ENCODE data around the gene NEU4.
A peak's percentile ranks its signal among the peaks of the same experiment; 100 is the strongest.
"Not testable (repeated sequence)": the region's sequence is repeated elsewhere in the genome, so short reads cannot be mapped to it uniquely, and the experiment has no call there.

Gene NEU4

GRCh38 chr2:241802421-241803318 is 6.3 kb upstream of the NEU4 start:
- H3K27ac Mint-ChIP-seq = peak overlapping the region; percentile 42
- H3K4me1 Mint-ChIP-seq = peaks cover 28% of the 10 kb centered on the region
- ATAC-seq = peak; percentile 39
- H3K27me3 Mint-ChIP-seq = peaks cover 9% of the 10 kb centered on the region
- no peak overlapping the region for H3K4me3 Mint-ChIP-seq
- H3K36me3 Mint-ChIP-seq = no peaks in the 10 kb centered on the region
- no peaks in the 10 kb centered on the region for H3K9me3 Mint-ChIP-seq

GRCh38 chr2:241803387-241804325 is 5.3 kb upstream of the NEU4 start:
- peak overlapping the region; percentile 75 for H3K4me3 Mint-ChIP-seq
- no peaks in the 10 kb centered on the region for H3K36me3 Mint-ChIP-seq
- peak; percentile 63 for ATAC-seq
- peaks cover 12% of the 10 kb centered on the region for H3K27me3 Mint-ChIP-seq
- peak overlapping the region; percentile 42 for H3K27ac Mint-ChIP-seq
- no peaks in the 10 kb centered on the region for H3K9me3 Mint-ChIP-seq
- peaks cover 28% of the 10 kb centered on the region for H3K4me1 Mint-ChIP-seq

GRCh38 chr2:241804326-241805229 is 4.4 kb upstream of the NEU4 start:
- Mint-ChIP-seq H3K27ac (no peak overlapping the region), H3K4me3 (peak overlapping the region; percentile 62), H3K27me3 (peaks cover 21% of the 10 kb centered on the region), H3K36me3 (no peaks in the 10 kb centered on the region), H3K4me1 (peaks cover 28% of the 10 kb centered on the region), H3K9me3 (no peaks in the 10 kb centered on the region)
- peak; percentile 49 for ATAC-seq

- H3K36me3 Mint-ChIP-seq, ATAC-seq, H3K4me3 Mint-ChIP-seq, H3K9me3 Mint-ChIP-seq, H3K27ac Mint-ChIP-seq: not testable (repeated sequence)
- H3K4me1 Mint-ChIP-seq = peaks cover 28% of the 10 kb centered on the region
- H3K27me3 Mint-ChIP-seq = peaks cover 31% of the 10 kb centered on the region
These were observed 2.8 kb upstream of the NEU4 start for GRCh38 chr2:241806217-241806616.

GRCh38 chr2:241808051-241808720 is 807 bp upstream of the NEU4 start:
- no peak for ATAC-seq
- Mint-ChIP-seq H3K4me3 (no peak overlapping the region), H3K36me3 (no peaks in the 10 kb centered on the region), H3K4me1 (peaks cover 14% of the 10 kb centered on the region), H3K9me3 (no peaks in the 10 kb centered on the region), H3K27ac (no peak overlapping the region), H3K27me3 (peaks cover 27% of the 10 kb centered on the region)

- Mint-ChIP-seq H3K4me3 (no peak overlapping the region), H3K36me3 (no peaks in the 10 kb centered on the region), H3K4me1 (peaks cover 4% of the 10 kb centered on the region), H3K9me3 (no peaks in the 10 kb centered on the region), H3K27me3 (peaks cover 22% of the 10 kb centered on the region), H3K27ac (no peak overlapping the region)
- ATAC-seq = peak; percentile 20
These were observed 652 bp downstream of the NEU4 start for GRCh38 chr2:241809383-241810306.

- Mint-ChIP-seq H3K9me3 (no peaks in the 10 kb centered on the region), H3K4me1 (peaks cover 7% of the 10 kb centered on the region), H3K36me3 (no peaks in the 10 kb centered on the region), H3K4me3 (no peak overlapping the region), H3K27ac (no peak overlapping the region), H3K27me3 (peaks cover 30% of the 10 kb centered on the region)
- peak; percentile 17 for ATAC-seq
These were observed 1.6 kb downstream of the NEU4 start for GRCh38 chr2:241810307-241811200.

- H3K27me3 Mint-ChIP-seq = peaks cover 34% of the 10 kb centered on the region
- peak; percentile 1 for ATAC-seq
- no peaks in the 10 kb centered on the region for H3K9me3 Mint-ChIP-seq
- H3K36me3 Mint-ChIP-seq = no peaks in the 10 kb centered on the region
- no peak overlapping the region for H3K4me3 Mint-ChIP-seq
- peaks cover 7% of the 10 kb centered on the region for H3K4me1 Mint-ChIP-seq
- no peak overlapping the region for H3K27ac Mint-ChIP-seq
These were observed 2.4 kb downstream of the NEU4 start for GRCh38 chr2:241811201-241811951.

- H3K4me3 Mint-ChIP-seq = no peak overlapping the region
- peaks cover 37% of the 10 kb centered on the region for H3K27me3 Mint-ChIP-seq
- no peak for ATAC-seq
- H3K27ac Mint-ChIP-seq = no peak overlapping the region
- no peaks in the 10 kb centered on the region for H3K9me3 Mint-ChIP-seq
- peaks cover 8% of the 10 kb centered on the region for H3K4me1 Mint-ChIP-seq
- H3K36me3 Mint-ChIP-seq = no peaks in the 10 kb centered on the region
These were observed 3.1 kb downstream of the NEU4 start for GRCh38 chr2:241811952-241812729.

- Mint-ChIP-seq H3K36me3 (no peaks in the 10 kb centered on the region), H3K9me3 (no peaks in the 10 kb centered on the region), H3K27me3 (peaks cover 45% of the 10 kb centered on the region), H3K4me1 (peaks cover 17% of the 10 kb centered on the region), H3K4me3 (no peak overlapping the region), H3K27ac (peak overlapping the region; percentile 63)
- ATAC-seq = no peak
These were observed 4.0 kb downstream of the NEU4 start for GRCh38 chr2:241812730-241813643.

Data from stimulated activated memory B cell treated with anti-CD40 and anti-IgM and Interleukin-4, amounts not matched to agents 10 μg/mL and 1 μg/mL and 100 μg/mL, for 72 hours (primary cell).